Stomach (tissue), 9 donors: ENCODE results near the gene COL3A1. TPM values are rescaled to one million over a fixed set of nuclear protein-coding genes. Genes with fewer than 3 reads are reported as not detected.
A peak's percentile ranks its signal among the peaks of the same experiment; 100 is the strongest.

Experiments used
- DNase-seq, 2 donors: peaks; one replicate each; pipeline versions ENCODE4 v3.0.0 to v3.0.0-alpha.2; 2013 to 2019
- H3K27ac ChIP-seq, 5 donors: fragments of 200-600 bp in 4 of 5; sonication (generic) in 4 of 5; one replicate each; pipeline ENCODE4 v1.5.1; 2013 to 2019; ENCODE audit warnings: mild to moderate bottlenecking in 1 of 5, moderate library complexity in 1 of 5
- H3K27me3 ChIP-seq, 3 donors: fragments of 200-600 bp; sonication (generic); one replicate each; pipeline ENCODE4 v1.5.1; 2017 to 2019; ENCODE audit warnings: mixed run types in 1 of 3
- H3K36me3 ChIP-seq, 4 donors: fragments of 200-600 bp; sonication (generic); 1 replicate in 3 of 4; 2 replicates in 1 of 4; pipeline ENCODE4 v1.5.1; 2016 to 2019
- H3K4me1 ChIP-seq, 4 donors: fragments of 200-600 bp; sonication (generic); one replicate each; pipeline ENCODE4 v1.5.1; 2016 to 2019
- H3K4me3 ChIP-seq, 4 donors: fragments of 200-600 bp; sonication (generic) in 3 of 4; one replicate each; pipeline ENCODE4 v1.5.1; 2016 to 2019; ENCODE audit warnings: mild to moderate bottlenecking in 1 of 4
- H3K9me3 ChIP-seq, 4 donors: fragments of 200-600 bp; sonication (generic); one replicate each; pipeline ENCODE4 v1.5.1; 2016 to 2019
- CTCF ChIP-seq, 7 experiments: fragments of 450-650 bp in 4 of 7; fragments of 200-600 bp in 3 of 7; sonication (generic) in 3 of 7; IDR thresholded peaks; one replicate each; pipeline ENCODE4 v1.5.1; 2016 to 2019; ENCODE audit warnings: antibody characterized with exemption in 7 of 7, control low read depth in 2 of 7, mild to moderate bottlenecking in 1 of 7
- EP300 ChIP-seq: sonication (generic); formaldehyde crosslinking; IDR thresholded peaks from one replicate; pipeline ENCODE4 v1.6.1; 2017; ENCODE audit warnings: antibody characterized with exemption
- POLR2A ChIP-seq, 4 donors: fragments of 450-650 bp; IDR thresholded peaks; one replicate each; pipeline ENCODE4 v1.6.1; 2016; ENCODE audit warnings: antibody characterized with exemption in 4 of 4, control low read depth in 2 of 4, mild to moderate bottlenecking in 1 of 4, moderate library complexity in 1 of 4
- POLR2AphosphoS5 ChIP-seq, 3 donors: sonication (generic); formaldehyde crosslinking; IDR thresholded peaks; one replicate each; pipeline ENCODE4 v1.6.1; 2016; ENCODE audit warnings: antibody characterized with exemption in 3 of 3
- WGBS, 5 donors: extraction: QIAGEN DNeasy Blood & Tissue Kit in 3 of 5; methylation state at CpG; one replicate each; pipeline versions ENCODE4 v1.1.5 to v1.1.7; 2013 to 2018; 5-methylcytosine and 5-hydroxymethylcytosine counted together
- intact Hi-C: fragments of 100-400 bp; cut with DNase I; formaldehyde crosslinking; loops from one replicate; pipeline ENCODE4 v1.15.1; 2023; ENCODE audit warnings: low total_unique reads
- polyA plus RNA-seq, 3 donors: library from polyadenylated mRNA; stranded (reverse); fragments of 200-250 nt; gene quantifications; one replicate each; pipeline ENCODE4 v1.2.3, GENCODE V29; 2013
- total RNA-seq, 5 donors: library from RNA; depleted of rRNA; stranded (reverse); fragments of >200 nt; gene quantifications; one replicate each; pipeline versions ENCODE4 v1.1.0 to v1.2.3, GENCODE V29; 2014 to 2016
- donor health status: healthy with polysubstance abuse.
- donor health status: Bipolar disorder and iron deficiency.
- donor health status: healthy.

Gene COL3A1
- total and polyA plus RNA-seq, 8 donors: 60.7 to 7,728 (median 145) TPM

DNA sequence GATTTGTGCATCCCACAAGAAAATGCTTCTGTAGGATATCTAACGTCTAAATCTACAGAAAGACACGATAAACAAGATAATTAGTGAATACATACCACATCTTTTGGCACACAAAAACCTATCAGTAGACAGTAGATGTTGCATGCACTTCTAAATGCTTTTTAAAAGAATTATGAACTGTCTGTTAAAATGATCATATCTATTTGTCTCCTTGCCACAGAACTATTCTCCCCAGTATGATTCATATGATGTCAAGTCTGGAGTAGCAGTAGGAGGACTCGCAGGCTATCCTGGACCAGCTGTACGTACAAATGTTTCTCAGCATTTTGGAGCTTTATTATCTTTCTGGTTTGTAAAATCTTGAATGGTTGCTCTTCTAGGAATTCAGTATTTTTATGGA, 12.7 kb downstream of the COL3A1 start:
- 50 to 66% (median 61%) methylated on average over 4 of the region's 4 CpGs for WGBS, 5 donors
- H3K4me1 ChIP-seq: peaks cover 0 to 19% (median 8%) of the 10 kb centered on the region in 4 donors
- DNase-seq: no peak
- TF ChIP-seq CTCF (IDR thresholded peaks at IDR 0.05) (no peak), POLR2AphosphoS5 (IDR thresholded peaks at IDR 0.05) (no peak), POLR2A (IDR thresholded peaks at IDR 0.05) (no peak), EP300 (no peak)
- H3K9me3 ChIP-seq: no peaks in the 10 kb centered on the region
- H3K27ac ChIP-seq: peak overlapping the region in 3 of 5 donors; percentile 45 to 80 (median 66)
- H3K36me3 ChIP-seq: peaks cover 6 to 48% (median 25%) of the 10 kb centered on the region in 4 donors
- H3K4me3 ChIP-seq: no peak overlapping the region
- intact Hi-C loops: loop anchor here (10.0 kb wide), 1 partner anchor 462 kb away; no protein-coding TSS in a partner anchor
- H3K27me3 ChIP-seq: no peaks in the 10 kb centered on the region

GRCh38 chr2:188993247-188993646, 19.1 kb downstream of the COL3A1 start:
- no peak for DNase-seq
- no peaks in the 10 kb centered on the region for H3K4me1 ChIP-seq
- intact Hi-C loops: no loop called here
- peaks cover 27 to 85% (median 71%) of the 10 kb centered on the region in 4 donors for H3K36me3 ChIP-seq
- 59 to 93% (median 79%) methylated on average over 1 of the region's 1 CpG for WGBS, 5 donors
- H3K27me3 ChIP-seq: no peaks in the 10 kb centered on the region
- no peak overlapping the region for H3K4me3 ChIP-seq
- peak overlapping the region in 1 of 5 donors; percentile 1 for H3K27ac ChIP-seq
- TF ChIP-seq EP300 (no peak), POLR2A (IDR thresholded peaks at IDR 0.05) (no peak), CTCF (IDR thresholded peaks at IDR 0.05) (no peak), POLR2AphosphoS5 (IDR thresholded peaks at IDR 0.05) (no peak)
- no peaks in the 10 kb centered on the region for H3K9me3 ChIP-seq

DNA sequence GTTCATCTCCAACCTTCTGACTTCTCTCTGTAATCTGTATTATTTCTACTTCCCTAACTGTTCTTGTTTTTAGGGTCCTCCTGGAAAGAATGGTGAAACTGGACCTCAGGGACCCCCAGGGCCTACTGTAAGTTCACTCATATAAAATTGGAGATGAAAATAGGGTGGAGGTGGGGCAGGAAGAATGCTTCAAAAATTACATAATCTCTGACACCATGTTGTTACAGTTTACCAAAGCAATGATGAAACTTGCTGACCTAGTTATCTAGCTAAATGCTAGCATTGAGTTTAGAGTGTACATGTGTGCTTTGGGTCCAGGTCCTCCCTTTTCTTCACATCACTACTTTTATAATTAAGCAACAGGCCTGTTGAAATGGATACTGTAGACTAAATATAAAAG, 23.1 kb downstream of the COL3A1 start:
- intact Hi-C loops: no loop called here
- Histone ChIP-seq H3K9me3 (no peaks in the 10 kb centered on the region), H3K36me3 (peaks cover 20 to 97% (median 74%) of the 10 kb centered on the region in 4 donors), H3K27me3 (no peaks in the 10 kb centered on the region), H3K27ac (peak overlapping the region in 2 of 5 donors; percentile 12 to 50), H3K4me3 (no peak overlapping the region), H3K4me1 (peaks cover 0 to 8% (median 0%) of the 10 kb centered on the region in 4 donors)
- no peak for TF ChIP-seq EP300
- TF ChIP-seq POLR2A (IDR thresholded peaks at IDR 0.05): no peak
- no peak for TF ChIP-seq CTCF (IDR thresholded peaks at IDR 0.05)
- TF ChIP-seq POLR2AphosphoS5 (IDR thresholded peaks at IDR 0.05): peak in 1 of 3 donors; percentile 11
- no peak for DNase-seq

GRCh38 chr2:189000221-189000620, 26.0 kb downstream of the COL3A1 start:
- Histone ChIP-seq H3K36me3 (peaks cover 10 to 97% (median 69%) of the 10 kb centered on the region in 4 donors), H3K4me1 (peaks cover 0 to 8% (median 0%) of the 10 kb centered on the region in 4 donors)
- no peak for DNase-seq

More at GRCh38 chr2:189000221-189000620, 26.0 kb downstream of the COL3A1 start:
- Histone ChIP-seq H3K9me3 (no peaks in the 10 kb centered on the region), H3K27ac (no peak overlapping the region), H3K27me3 (no peaks in the 10 kb centered on the region), H3K4me3 (no peak overlapping the region)
- no peak for TF ChIP-seq EP300
- TF ChIP-seq POLR2A (IDR thresholded peaks at IDR 0.05): no peak
- TF ChIP-seq POLR2AphosphoS5 (IDR thresholded peaks at IDR 0.05): no peak
- TF ChIP-seq CTCF (IDR thresholded peaks at IDR 0.05): no peak
- intact Hi-C loops: no loop called here
